HG03558 (cell line): ENCODE results near the gene PHLDA1.
"Not testable (repeated sequence)": the region's sequence is repeated elsewhere in the genome, so short reads cannot be mapped to it uniquely, and the experiment has no call there.

Experiments
- ATAC-seq: cut with Tn5 transposase; IDR thresholded peaks from one replicate; pipeline ENCODE4 v1.9.1; 2021; ENCODE audit warnings: moderate number of reproducible peaks; ENCODE audit not compliant: unreplicated experiment; ENCODE audit errors: extremely low read depth

PHLDA1 gene

GRCh38 chr12:75991753-75992152 lies 39.8 kb downstream of the PHLDA1 start:
- no peak for ATAC-seq

GRCh38 chr12:75990189-75990912 lies 41.2 kb downstream of the PHLDA1 start:
- no peak for ATAC-seq

- not testable (repeated sequence) for ATAC-seq
These were observed 43.9 kb downstream of the PHLDA1 start for GRCh38 chr12:75987709-75988108.

GRCh38 chr12:75986001-75986746 lies 45.4 kb downstream of the PHLDA1 start:
- ATAC-seq = no peak

- no peak for ATAC-seq
These were observed 46.0 kb downstream of the PHLDA1 start for GRCh38 chr12:75985566-75985965.

- ATAC-seq = no peak
These were observed 46.9 kb downstream of the PHLDA1 start for GRCh38 chr12:75984577-75985182.

GRCh38 chr12:75983851-75984250 lies 47.7 kb downstream of the PHLDA1 start:
- ATAC-seq = not testable (repeated sequence)

GRCh38 chr12:75982979-75983660 lies 48.5 kb downstream of the PHLDA1 start:
- ATAC-seq = no peak

GRCh38 chr12:75982169-75982564 lies 49.4 kb downstream of the PHLDA1 start:
- no peak for ATAC-seq

- ATAC-seq = no peak
These were observed 50.1 kb downstream of the PHLDA1 start for GRCh38 chr12:75981247-75982168.

GRCh38 chr12:75979181-75979580 lies 52.4 kb downstream of the PHLDA1 start:
- ATAC-seq = no peak

- no peak for ATAC-seq
These were observed 52.9 kb downstream of the PHLDA1 start for GRCh38 chr12:75978677-75979076.

- peak; percentile 95 for ATAC-seq
These were observed 53.5 kb downstream of the PHLDA1 start for GRCh38 chr12:75977952-75978671.

- ATAC-seq = no peak
These were observed 54.0 kb downstream of the PHLDA1 start for GRCh38 chr12:75977590-75977951.

- no peak for ATAC-seq
These were observed 54.7 kb downstream of the PHLDA1 start for GRCh38 chr12:75976913-75977312.

GRCh38 chr12:75976113-75976512 lies 55.5 kb downstream of the PHLDA1 start:
- ATAC-seq = no peak

- no peak for ATAC-seq
These were observed 55.9 kb downstream of the PHLDA1 start for GRCh38 chr12:75975702-75976101.
